Middle frontal gyrus (tissue), 1 donor: ENCODE data around the gene CNTNAP4.

Experiments used
- DNase-seq: peaks from one replicate; pipeline ENCODE4 v3.0.0-alpha.2; 2015; ENCODE audit warnings: low spot score; ENCODE audit errors: extremely low spot score

CNTNAP4 gene

DNA sequence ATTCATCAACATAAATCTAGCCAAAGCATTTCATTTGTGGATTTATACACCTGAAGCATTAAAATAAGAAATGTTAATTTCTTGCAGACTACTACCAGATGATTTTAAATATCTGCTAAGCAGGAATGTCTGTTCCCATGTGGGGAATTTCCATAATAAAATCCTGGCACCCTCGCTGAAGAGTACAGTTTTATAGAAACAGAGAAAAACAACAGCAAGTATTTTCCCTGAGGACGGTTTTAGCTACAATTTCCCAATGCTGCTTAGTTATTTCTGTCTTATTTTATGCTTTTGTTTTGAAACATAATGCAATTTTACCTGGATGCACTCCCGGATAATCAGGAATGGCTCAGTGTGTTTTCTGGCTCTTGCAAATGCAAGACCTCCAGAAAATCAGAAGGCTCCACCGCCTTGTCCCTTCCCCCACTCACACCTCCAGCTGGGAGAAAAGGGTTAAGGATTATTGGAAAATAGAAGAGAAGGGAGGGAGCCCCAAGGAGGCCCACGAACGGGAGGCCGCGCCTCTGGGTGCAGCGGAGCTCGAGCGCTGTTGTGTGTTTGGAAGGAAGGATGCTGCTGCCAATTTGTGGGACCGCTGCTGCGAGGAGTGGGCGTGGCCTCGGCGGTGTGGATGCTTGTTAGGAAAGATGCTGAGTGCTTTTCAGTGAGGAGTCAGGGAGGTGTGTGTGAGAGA lies at the start of gene CNTNAP4:
CNTNAP4 (plus strand) TSS at position 657 of the 694 bp plus-strand sequence. CDS start 262 bp downstream, outside the sequence.
- peak; percentile 61 for DNase-seq

DNA sequence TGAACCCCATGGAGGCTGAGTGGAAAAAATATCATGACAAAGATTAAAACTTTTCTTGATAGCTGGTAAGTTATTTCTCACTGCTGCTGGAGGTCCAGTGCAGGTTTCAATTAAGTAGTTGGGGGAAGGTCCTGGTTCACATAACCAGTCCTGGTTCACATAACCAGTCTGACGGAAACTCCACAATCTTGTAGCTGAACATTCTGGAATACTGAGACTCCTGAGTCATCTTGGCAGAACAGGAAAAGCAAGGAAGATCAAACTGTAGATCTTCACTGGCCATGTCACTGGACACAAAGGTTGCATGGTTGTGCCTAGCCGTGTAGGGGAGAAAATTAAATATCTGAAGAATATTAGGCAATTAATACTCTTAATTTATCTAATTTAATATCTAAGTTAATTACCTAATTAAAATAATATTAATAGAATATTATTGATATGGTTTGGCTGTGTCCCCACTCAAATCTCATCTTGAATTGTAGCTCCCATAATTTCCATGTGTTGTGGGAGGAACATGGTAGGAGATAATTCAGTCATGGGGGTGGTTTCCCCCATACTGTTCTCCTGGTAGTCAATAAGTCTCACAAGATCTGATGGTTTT lies 48.6 kb upstream of the CNTNAP4 start:
- DNase-seq, result no peak

DNA sequence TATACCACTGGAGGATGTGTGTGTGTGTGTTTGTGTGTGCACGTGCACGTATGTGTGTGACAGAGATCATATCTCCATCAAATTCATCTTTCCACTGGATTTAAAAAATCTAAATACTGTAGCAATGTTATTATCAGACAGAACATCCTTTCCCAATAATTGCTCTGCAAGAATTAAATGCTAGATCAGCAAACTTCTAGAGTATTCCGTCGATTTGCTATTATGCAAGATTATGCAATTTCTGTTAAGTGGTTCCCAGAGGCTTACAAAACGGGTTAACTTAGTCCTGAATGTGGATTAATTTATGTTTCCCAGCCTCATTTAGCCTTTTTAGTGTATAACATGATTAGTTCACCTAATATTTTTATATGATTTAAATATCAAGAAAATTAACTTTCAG lies 44.5 kb upstream of the CNTNAP4 start:
- DNase-seq, result no peak

DNA sequence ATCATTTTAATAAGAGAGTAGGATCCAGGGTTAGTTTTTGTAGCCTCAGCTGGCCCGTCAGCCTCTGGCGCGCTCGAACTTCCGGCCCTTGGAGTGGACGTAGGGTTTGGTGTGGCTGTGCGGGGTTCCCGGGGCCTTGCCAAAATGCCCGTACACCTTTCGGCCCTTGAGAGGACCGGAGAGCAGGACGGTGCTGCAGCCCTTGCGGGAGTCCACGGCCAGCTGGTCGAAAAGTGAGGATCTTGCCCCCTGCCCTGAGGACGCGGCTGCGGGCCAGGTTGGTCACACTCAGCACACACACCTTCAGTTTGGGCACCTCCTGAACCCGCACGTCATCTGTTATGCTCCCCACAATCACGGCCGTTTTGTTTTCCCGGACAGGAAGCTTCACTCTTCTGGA lies 42.2 kb upstream of the CNTNAP4 start:
- DNase-seq, result no peak

DNA sequence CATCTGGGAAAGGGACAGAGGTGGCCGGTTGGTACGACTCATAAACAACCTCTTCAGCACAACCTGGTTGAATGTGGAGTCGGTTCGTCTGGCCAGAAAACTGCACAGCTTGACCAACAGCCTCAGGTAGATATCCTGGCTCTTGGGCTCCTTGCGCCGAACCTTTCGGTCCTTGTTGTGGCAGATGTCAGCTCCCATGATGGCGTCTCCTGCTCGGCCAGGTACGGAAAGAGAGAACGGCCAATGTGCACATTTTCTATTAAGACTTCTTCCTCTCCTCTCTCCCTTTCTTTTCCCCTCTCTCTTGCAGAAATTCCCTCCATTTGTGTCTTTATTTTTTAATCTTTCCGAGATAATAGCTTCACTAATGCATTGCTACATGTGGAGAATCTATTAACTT lies 41.8 kb upstream of the CNTNAP4 start:
- no peak for DNase-seq

DNA sequence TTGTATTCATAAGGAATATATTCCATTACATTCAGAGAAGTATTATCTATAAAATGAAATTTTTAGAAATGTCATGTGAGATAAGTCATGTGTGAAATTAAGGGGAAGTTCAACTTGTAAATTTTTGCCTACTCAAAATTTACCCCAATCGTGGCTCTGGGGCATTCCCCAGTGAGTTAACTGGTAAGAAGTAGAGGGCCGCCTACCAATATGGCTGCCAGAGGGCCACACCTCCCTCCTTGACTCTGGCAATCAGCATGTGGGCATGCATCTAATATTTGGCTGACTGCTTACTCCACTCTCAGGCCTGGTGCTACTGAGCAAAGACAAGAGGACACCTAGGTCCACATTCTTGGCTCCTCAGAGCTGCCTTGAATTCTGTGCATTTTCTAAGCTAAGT lies 39.7 kb upstream of the CNTNAP4 start:
- DNase-seq, result no peak

DNA sequence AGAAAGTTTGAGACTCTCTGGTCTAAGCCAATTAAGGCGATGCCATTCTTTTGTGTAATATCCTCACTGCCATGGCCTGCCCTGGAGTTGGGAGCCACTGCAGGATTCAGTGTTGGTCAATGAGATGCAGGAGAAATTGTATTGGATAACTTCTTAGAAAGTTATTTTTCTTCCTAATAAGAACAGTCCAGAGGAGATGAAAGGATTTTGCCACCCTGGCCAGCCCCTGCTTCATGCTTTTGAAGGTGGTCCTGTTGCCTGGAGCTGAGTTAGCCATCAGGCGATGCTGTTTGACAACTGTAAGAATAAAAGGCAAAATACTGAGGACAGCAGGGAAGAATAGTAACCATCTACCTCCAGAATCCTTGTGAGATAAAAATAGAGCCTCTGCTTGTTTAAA lies 35.4 kb upstream of the CNTNAP4 start:
- no peak for DNase-seq

DNA sequence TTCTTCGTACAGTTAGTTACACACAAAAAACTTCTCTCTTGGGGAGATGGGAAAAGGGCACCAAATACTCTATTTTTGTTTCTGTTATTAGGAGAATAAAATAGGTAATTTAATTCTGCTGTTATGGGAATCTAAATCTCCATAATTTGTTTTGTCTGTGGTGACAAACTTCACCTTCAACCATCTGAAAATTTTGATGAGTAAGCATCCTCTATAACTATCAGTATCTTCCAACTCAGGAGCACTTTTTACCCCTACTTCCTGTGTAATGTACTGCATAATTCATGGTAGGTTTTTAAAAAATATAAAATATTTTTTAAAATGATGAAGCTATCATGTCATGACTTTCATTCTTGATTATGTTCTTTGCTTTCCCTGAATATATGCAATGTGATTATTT lies 33.6 kb upstream of the CNTNAP4 start:
- DNase-seq, result no peak

DNA sequence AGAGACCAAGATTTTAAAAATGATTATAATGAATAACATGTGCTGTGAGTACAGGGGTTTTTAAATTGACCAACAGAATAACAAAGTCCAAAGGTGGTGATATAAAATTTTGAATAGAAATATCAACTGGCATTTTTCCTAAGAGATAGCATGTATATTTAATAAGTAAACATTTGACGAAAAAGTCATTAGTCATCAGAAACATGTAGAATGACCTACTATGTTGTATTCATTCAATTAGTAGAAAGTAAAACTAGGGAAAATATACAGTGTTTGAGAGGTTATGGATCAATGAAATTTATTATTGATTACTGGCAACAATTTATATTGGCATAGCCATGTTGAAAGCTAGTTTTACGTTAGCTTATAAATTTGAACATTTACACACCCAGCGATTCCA lies 30.6 kb upstream of the CNTNAP4 start:
- DNase-seq, result no peak

DNA sequence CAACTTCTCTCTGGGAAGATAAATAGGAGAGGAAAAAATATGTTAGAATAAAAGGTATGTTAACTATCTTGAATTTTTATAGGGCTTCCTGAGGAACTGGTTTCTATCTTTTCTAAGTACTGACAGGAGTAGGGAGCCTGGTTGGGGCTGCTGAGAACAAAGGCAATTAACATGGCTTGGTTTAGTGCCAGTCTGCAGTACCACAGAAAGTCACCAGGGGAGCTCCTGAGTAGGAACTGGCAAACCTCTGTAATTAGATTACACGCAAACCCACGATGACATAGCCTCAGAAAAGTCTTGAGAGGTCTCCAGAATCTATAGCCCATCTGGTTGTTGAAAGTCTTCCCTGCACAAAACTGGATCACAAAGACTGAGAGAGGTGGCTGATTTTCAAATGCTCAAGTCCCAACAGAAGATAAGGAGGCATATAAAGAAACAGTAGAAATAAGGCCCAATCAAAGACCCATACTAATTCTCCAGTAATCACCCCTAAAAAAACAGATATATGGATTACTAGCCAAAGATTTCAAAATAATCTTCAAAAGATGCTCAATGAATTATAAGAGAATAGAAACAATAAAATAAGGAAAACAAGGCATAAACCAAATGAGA lies 11.7 kb upstream of the CNTNAP4 start:
- DNase-seq, result no peak

DNA sequence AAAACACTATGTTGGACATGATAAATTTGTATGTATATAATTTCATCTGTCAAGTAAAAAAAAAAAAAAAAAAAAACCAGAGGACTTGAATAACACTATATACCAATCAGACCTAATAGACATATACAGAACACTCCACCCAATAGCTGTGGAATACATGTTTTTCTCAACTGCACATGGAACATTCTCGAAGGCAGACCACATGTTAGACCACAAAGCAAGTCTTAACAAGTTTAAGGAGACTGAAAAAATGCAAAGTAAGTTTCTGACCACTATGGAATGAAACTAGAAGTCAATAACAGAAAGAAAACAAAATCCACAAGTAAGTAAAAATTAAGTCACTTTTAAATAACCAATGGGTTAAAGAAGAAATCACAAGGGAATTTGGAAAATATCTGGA lies 8.4 kb upstream of the CNTNAP4 start:
- DNase-seq, result no peak

DNA sequence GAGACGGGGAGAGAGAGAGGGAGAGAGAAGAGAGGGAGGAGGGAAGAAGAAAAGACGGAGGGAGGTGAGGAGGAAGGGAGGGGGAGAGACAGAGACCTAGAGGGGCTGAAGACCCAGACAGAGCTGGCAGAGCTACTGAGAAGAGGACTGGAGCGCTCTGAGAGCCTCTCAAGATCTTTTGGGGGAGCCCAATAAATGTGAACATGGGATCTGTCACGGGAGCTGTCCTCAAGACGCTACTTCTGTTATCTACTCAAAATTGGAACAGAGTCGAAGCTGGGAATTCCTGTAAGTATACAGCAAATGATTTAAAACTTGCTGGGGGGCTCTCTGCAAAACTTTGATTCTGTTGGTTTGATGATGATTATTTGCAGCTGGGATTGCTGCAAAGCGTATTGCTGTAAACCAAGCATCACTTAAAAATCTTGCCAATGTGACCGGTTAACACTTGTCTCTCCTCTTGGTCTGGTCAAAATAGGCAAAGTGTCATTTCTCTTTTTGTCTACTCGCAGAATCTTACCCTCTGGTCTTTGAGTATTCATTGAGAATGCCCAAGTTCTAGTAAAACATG lies 344 bp downstream of the CNTNAP4 start:
- DNase-seq, result no peak

DNA sequence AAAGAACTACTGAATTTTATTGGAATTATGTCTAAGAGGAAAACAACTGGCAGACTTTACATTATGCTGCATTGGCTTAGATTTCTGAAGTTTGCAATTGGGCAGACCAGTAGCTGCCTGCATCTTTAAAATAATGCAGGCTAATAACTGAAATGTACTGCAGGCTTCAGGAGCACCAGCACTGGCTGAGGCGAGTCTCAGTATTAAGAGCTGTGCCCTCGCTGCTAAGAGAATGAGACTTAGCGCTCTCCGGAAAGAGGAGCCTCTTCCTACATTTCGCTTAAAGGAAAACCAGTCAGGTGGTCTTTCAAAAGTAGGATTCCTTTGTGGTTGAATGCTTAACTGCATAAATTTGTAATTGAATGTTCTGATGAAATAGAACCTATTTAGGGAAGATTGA lies 885 bp downstream of the CNTNAP4 start:
- no peak for DNase-seq

DNA sequence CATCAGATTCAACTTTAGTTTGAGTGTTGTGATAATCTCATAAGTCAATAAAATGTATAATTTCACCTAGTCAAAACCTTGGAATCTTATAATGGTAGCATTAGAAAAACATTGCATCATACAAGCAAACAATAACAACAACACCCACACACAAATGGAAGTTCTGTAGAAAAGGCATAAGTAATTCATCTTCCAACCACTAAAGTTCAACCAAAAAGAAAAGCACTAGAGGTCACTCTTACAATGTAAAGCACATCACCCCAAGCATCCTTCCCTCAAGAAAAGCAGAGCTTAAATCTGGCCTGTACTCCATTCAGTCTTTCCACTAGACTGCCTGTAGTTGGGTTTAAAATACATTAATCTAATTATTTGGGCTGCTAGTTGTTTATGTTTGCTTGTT lies 1.8 kb downstream of the CNTNAP4 start:
- DNase-seq, result no peak

DNA sequence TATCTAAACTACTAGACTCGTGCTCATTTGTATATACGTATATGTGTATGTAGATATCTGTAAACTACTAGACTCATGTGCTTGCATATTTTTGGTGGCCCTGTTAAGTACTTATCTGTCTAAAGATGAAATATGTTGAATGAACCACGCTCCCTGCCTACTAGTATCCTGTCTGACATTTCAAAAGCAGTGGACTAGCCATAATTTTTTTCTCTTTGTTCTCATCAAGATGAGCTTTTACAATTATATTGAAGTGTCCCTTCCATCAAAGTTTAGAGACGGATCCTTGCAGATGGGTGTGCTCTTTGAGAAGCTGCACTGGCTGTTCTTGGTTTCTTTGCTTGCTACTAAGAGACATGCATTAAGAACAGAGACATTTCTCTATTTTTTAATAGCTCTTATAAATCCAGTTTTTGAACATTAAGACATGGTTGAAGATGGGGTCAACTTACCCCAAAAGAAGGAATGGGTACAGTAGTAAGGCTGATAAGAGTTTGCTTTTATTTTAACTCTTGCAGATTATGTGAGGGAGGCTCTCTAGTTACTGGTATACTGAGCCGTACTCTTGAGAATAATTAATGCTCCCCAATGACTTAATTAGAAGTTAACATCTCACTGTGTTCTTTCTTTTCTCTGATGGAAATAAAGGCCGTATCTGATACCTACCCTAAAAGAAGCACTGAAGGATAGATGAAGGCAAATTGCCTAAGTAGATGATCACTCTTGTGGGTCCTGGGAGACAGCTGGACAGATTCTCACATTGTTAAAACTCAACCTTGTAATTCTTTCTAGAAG lies 3.4 kb downstream of the CNTNAP4 start:
- DNase-seq, result no peak

DNA sequence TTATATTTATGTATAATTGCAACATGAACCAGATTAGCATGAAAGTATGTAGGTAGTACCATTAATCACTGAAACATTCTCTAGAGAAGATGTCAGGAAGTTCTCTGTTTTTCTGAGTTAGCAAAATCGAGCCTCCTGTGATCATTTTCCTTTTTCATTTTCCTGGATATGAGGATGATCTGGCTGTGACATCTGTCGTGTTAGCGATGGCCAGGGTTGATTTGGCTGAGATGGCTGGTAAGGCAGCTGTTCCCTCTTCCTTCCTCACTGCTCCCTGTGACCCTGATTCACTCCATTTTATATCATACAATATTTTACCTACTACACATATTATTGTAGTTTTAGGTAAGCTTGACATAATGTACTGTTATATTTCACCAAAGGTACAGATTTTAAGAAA lies 10.3 kb downstream of the CNTNAP4 start:
- no peak for DNase-seq

DNA sequence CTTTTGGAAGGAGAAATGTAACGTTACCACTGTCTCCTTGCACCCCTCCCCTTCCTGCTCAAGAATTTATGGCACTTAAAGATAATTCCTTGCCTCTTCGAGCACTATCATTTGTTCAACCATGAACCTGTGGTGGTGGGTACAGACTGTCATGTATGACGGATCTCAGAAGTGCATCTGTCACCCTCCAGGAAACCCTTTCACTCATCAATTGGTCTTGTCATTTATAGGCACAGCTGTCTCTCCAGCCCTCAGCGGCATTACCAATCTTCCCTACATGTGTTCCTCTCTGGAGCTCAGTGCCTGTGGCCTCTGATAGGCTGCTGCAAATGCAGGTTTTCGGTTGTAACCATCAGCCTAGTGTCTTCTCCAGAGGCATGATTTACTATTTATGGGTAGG lies 15.0 kb downstream of the CNTNAP4 start:
- DNase-seq, result no peak

DNA sequence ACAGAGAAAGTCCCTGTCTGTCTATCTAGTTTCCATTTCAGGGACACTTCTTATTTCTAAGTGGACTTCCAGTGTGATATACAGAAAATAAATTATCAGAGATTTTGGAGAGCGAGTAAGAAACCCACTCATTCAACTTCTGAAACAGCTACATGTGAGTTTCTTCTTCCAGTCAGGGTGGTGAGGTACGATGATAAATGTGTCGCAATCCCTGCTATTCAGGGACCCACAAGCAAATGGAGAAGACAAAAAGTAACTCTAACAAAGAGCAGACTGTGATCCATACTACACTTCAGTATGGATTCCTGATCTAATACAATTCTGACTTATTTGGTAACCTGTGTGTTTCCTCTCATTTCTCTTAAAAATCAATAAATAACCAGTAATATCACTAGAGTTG lies 16.8 kb downstream of the CNTNAP4 start:
- no peak for DNase-seq

DNA sequence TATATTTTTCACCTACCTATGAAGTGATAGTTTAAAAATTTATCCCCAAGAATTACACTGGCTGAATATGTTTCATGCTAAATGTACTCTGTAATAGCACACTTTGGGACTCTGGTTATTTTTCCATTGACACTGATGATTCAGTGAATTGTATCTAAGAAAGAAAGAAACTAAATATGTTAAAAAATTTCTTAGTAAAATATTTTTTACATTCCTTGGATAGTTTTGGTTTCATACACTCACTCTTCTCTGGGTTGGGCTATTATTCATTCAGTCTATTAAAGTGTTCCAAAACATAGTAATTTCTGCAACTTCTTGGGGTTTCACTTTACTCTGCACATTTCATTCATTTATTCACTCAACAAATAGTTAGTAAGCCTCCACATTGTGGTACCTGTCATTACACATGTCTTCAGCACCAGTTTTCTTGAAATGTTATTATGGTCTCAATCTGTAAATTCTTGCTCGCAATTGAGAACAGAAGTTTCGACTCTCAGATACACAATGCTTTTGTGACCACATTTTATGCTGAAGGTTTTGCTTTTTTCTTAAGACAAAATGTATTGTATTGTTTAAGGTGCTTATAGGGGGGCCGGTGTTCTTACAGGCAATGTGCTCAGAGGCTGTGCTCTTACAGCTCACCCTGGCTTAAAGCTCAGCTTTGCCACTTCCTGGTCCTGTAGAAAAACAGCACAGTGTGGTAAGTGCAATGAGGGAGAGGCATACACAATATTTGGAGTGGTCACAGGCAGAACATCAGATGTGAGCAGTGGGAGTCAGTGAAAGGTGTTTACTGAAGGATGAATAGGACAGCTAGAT lies 17.4 kb downstream of the CNTNAP4 start:
- no peak for DNase-seq

DNA sequence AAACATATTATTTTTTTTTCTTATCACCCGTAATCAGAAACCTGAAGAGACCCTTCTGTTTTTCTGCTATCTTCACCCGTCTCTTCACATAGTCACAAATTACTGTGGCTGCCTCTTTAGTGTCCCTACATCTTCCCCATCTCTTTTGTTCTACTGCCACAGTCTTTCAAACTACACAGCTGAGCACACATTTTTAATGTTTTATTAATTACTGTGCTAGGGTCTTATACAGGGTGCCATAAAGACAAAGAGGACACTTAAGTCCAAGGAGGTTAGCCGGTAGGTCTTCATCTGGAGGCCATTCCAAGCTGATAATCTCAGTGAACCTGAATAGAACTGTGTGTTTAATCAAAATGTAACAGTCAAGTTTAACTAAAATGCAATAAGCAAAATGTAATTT lies 20.7 kb downstream of the CNTNAP4 start:
- no peak for DNase-seq
